ENCODE data around the gene MTMR4. TPM values are rescaled to one million over a fixed set of nuclear protein-coding genes. Genes with fewer than 3 reads are reported as not detected.
A peak's percentile ranks its signal among the peaks of the same experiment; 100 is the strongest.

The MTMR4 gene
- 18.5 TPM for polyA plus RNA-seq (2013, experiment 1 of 2)
- polyA plus RNA-seq (2013, experiment 2 of 2): 19.4 TPM

GRCh38 chr17:58513965-58514769 lies at the start of gene MTMR4:
MTMR4 (minus strand) TSS chr17:58514638; CDS start chr17:58514407, 231 bp downstream.
- Histone ChIP-seq H3K4me2 (ENCODE audit: insufficient read depth, low read length, poor library complexity, severe bottlenecking) (peak within 1 kb of the TSS; percentile 82), H3K4me1 (ENCODE audit: control insufficient read depth in 2 of 2, insufficient read depth in 1 of 2, low read depth in 1 of 2, low read length in 2 of 2) (peaks cover 12 to 14% of the 10 kb centered on the region in 2 donors), H3K9me3 (replicated peaks in 1 of 2; ENCODE audit: control insufficient read depth in 2 of 2, insufficient read depth in 1 of 2, low read depth in 1 of 2, low read length in 2 of 2) (no peaks in the 10 kb centered on the region), H3K27me3 (ENCODE audit: control insufficient read depth in 3 of 3, insufficient read depth in 3 of 3, low read depth in 1 of 3, low read length in 3 of 3) (no peaks in the 10 kb centered on the region), H3K79me1 (ENCODE audit: low read depth, low read length) (peaks cover 13% of the 10 kb centered on the region), H3K23ac (ENCODE audit: low read depth, low read length, poor library complexity) (peak within 1 kb of the TSS; percentile 21), H3K4ac (ENCODE audit: low read length) (no peak within 1 kb of the TSS), H2AFZ (ENCODE audit: low read length) (peak within 1 kb of the TSS; percentile 92), H2BK5ac (ENCODE audit: low read length) (peak within 1 kb of the TSS; percentile 58), H2AK5ac (ENCODE audit: low read depth, low read length) (peak within 1 kb of the TSS; percentile 45), H4K8ac (ENCODE audit: low read depth, low read length) (no peak within 1 kb of the TSS), H3K18ac (ENCODE audit: low read length) (peak within 1 kb of the TSS; percentile 95), H3K27ac (replicated peaks; ENCODE audit: low read length) (peak within 1 kb of the TSS; percentile 56), H3K14ac (ENCODE audit: low read length) (peak within 1 kb of the TSS; percentile 2), H2BK12ac (ENCODE audit: low read length) (no peak within 1 kb of the TSS), H2BK120ac (ENCODE audit: low read depth, low read length) (no peak within 1 kb of the TSS), H2BK15ac (ENCODE audit: low read length) (no peak within 1 kb of the TSS), H4K91ac (ENCODE audit: low read depth, low read length, poor library complexity) (peak within 1 kb of the TSS; percentile 44), H3K9ac (ENCODE audit: low read depth, low read length, poor library complexity) (peak within 1 kb of the TSS; percentile 78), H3K4me3 (ENCODE audit: low read length in 2 of 2) (peak within 1 kb of the TSS; percentile 69 to 88), H3K36me3 (replicated peaks in 1 of 2; ENCODE audit: control insufficient read depth in 2 of 2, insufficient read depth in 2 of 2, low read length in 2 of 2) (peaks cover 17 to 48% of the 10 kb centered on the region in 2 donors)
- peak; percentile 85 for DNase-seq (ENCODE audit: low spot score)
- WGBS, 2 donors (ENCODE audit: extremely low coverage in 2 of 2, insufficient read length in 2 of 2, insufficient replicate concordance in 1 of 2): no CpG with 5 or more reads among the region's 64 CpGs

- Histone ChIP-seq H3K79me1 (ENCODE audit: low read depth, low read length) (no peaks in the 10 kb centered on the region), H2BK12ac (ENCODE audit: low read length) (no peak overlapping the region), H3K4ac (ENCODE audit: low read length) (no peak overlapping the region), H4K8ac (ENCODE audit: low read depth, low read length) (no peak overlapping the region), H3K36me3 (replicated peaks in 1 of 2; ENCODE audit: control insufficient read depth in 2 of 2, insufficient read depth in 2 of 2, low read length in 2 of 2) (no peaks in the 10 kb centered on the region), H2BK15ac (ENCODE audit: low read length) (no peak overlapping the region), H3K14ac (ENCODE audit: low read length) (no peak overlapping the region), H3K23ac (ENCODE audit: low read depth, low read length, poor library complexity) (no peak overlapping the region), H2AK5ac (ENCODE audit: low read depth, low read length) (no peak overlapping the region), H3K4me2 (ENCODE audit: insufficient read depth, low read length, poor library complexity, severe bottlenecking) (no peak overlapping the region), H3K18ac (ENCODE audit: low read length) (no peak overlapping the region), H3K9ac (ENCODE audit: low read depth, low read length, poor library complexity) (no peak overlapping the region), H4K91ac (ENCODE audit: low read depth, low read length, poor library complexity) (no peak overlapping the region), H3K27ac (replicated peaks; ENCODE audit: low read length) (no peak overlapping the region), H2AFZ (ENCODE audit: low read length) (no peak overlapping the region), H3K27me3 (ENCODE audit: control insufficient read depth in 3 of 3, insufficient read depth in 3 of 3, low read depth in 1 of 3, low read length in 3 of 3) (peaks cover 0 to 35% (median 0%) of the 10 kb centered on the region in 3 experiments), H2BK5ac (ENCODE audit: low read length) (no peak overlapping the region), H2BK120ac (ENCODE audit: low read depth, low read length) (no peak overlapping the region), H3K4me1 (ENCODE audit: control insufficient read depth in 2 of 2, insufficient read depth in 1 of 2, low read depth in 1 of 2, low read length in 2 of 2) (peaks cover 0 to 7% of the 10 kb centered on the region in 2 donors), H3K4me3 (ENCODE audit: low read length in 2 of 2) (no peak overlapping the region), H3K9me3 (replicated peaks in 1 of 2; ENCODE audit: control insufficient read depth in 2 of 2, insufficient read depth in 1 of 2, low read depth in 1 of 2, low read length in 2 of 2) (no peaks in the 10 kb centered on the region)
- WGBS, 2 donors (ENCODE audit: extremely low coverage in 2 of 2, insufficient read length in 2 of 2, insufficient replicate concordance in 1 of 2): no CpG with 5 or more reads among the region's 1 CpG
- no peak for DNase-seq (ENCODE audit: low spot score)
Observed at GRCh38 chr17:58560511-58560910, 46.1 kb upstream of the MTMR4 start.

DNA sequence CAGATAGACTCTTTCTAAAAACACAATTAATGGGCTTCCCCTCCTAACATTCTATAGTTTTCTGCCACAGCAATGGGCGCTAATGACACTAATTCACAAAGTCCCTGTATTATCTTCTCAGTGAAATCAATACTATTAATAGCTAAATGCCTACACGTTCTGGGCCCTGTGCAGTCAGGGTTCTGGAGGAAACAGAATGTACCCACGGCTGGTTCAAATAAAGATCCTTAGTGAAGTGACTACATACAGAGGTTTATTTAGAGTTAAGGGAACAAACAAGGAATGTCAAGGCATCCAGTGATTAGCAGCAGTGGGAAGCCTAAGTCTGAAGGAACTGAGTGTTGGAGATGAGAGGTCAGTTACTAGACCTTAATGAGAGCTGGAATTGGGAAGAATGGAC lies 43.5 kb upstream of the MTMR4 start:
- H3K4me1 ChIP-seq (ENCODE audit: control insufficient read depth in 2 of 2, insufficient read depth in 1 of 2, low read depth in 1 of 2, low read length in 2 of 2): peaks cover 0 to 7% of the 10 kb centered on the region in 2 donors
- DNase-seq (ENCODE audit: low spot score): no peak
- no CpG with 5 or more reads among the region's 3 CpGs for WGBS, 2 donors (ENCODE audit: extremely low coverage in 2 of 2, insufficient read length in 2 of 2, insufficient replicate concordance in 1 of 2)
- H3K9ac ChIP-seq (ENCODE audit: low read depth, low read length, poor library complexity): no peak overlapping the region
- H3K14ac ChIP-seq (ENCODE audit: low read length): no peak overlapping the region
- no peak overlapping the region for H4K8ac ChIP-seq (ENCODE audit: low read depth, low read length)
- no peaks in the 10 kb centered on the region for H3K9me3 ChIP-seq (replicated peaks in 1 of 2; ENCODE audit: control insufficient read depth in 2 of 2, insufficient read depth in 1 of 2, low read depth in 1 of 2, low read length in 2 of 2)
- no peak overlapping the region for H3K18ac ChIP-seq (ENCODE audit: low read length)
- H3K27ac ChIP-seq (replicated peaks; ENCODE audit: low read length): no peak overlapping the region
- H2BK5ac ChIP-seq (ENCODE audit: low read length): no peak overlapping the region
- no peak overlapping the region for H3K4me2 ChIP-seq (ENCODE audit: insufficient read depth, low read length, poor library complexity, severe bottlenecking)
- H3K27me3 ChIP-seq (ENCODE audit: control insufficient read depth in 3 of 3, insufficient read depth in 3 of 3, low read depth in 1 of 3, low read length in 3 of 3): peaks cover 0 to 32% (median 0%) of the 10 kb centered on the region in 3 experiments
- no peaks in the 10 kb centered on the region for H3K79me1 ChIP-seq (ENCODE audit: low read depth, low read length)
- no peak overlapping the region for H2BK120ac ChIP-seq (ENCODE audit: low read depth, low read length)
- no peak overlapping the region for H3K23ac ChIP-seq (ENCODE audit: low read depth, low read length, poor library complexity)
- H3K4me3 ChIP-seq (ENCODE audit: low read length in 2 of 2): no peak overlapping the region
- no peak overlapping the region for H4K91ac ChIP-seq (ENCODE audit: low read depth, low read length, poor library complexity)
- no peak overlapping the region for H2AFZ ChIP-seq (ENCODE audit: low read length)
- H2BK15ac ChIP-seq (ENCODE audit: low read length): no peak overlapping the region
- no peak overlapping the region for H3K4ac ChIP-seq (ENCODE audit: low read length)
- no peak overlapping the region for H2BK12ac ChIP-seq (ENCODE audit: low read length)
- no peak overlapping the region for H2AK5ac ChIP-seq (ENCODE audit: low read depth, low read length)
- no peaks in the 10 kb centered on the region for H3K36me3 ChIP-seq (replicated peaks in 1 of 2; ENCODE audit: control insufficient read depth in 2 of 2, insufficient read depth in 2 of 2, low read length in 2 of 2)

GRCh38 chr17:58556833-58557250 lies 42.4 kb upstream of the MTMR4 start:
- Histone ChIP-seq H3K9ac (ENCODE audit: low read depth, low read length, poor library complexity) (no peak overlapping the region), H4K8ac (ENCODE audit: low read depth, low read length) (no peak overlapping the region), H3K79me1 (ENCODE audit: low read depth, low read length) (no peaks in the 10 kb centered on the region), H2BK15ac (ENCODE audit: low read length) (no peak overlapping the region), H2BK5ac (ENCODE audit: low read length) (no peak overlapping the region), H3K4me2 (ENCODE audit: insufficient read depth, low read length, poor library complexity, severe bottlenecking) (no peak overlapping the region), H2BK12ac (ENCODE audit: low read length) (no peak overlapping the region), H2BK120ac (ENCODE audit: low read depth, low read length) (no peak overlapping the region), H3K18ac (ENCODE audit: low read length) (no peak overlapping the region), H4K91ac (ENCODE audit: low read depth, low read length, poor library complexity) (no peak overlapping the region), H3K4ac (ENCODE audit: low read length) (no peak overlapping the region), H3K14ac (ENCODE audit: low read length) (no peak overlapping the region), H3K36me3 (replicated peaks in 1 of 2; ENCODE audit: control insufficient read depth in 2 of 2, insufficient read depth in 2 of 2, low read length in 2 of 2) (no peaks in the 10 kb centered on the region), H3K27ac (replicated peaks; ENCODE audit: low read length) (no peak overlapping the region), H3K27me3 (ENCODE audit: control insufficient read depth in 3 of 3, insufficient read depth in 3 of 3, low read depth in 1 of 3, low read length in 3 of 3) (peaks cover 0 to 36% (median 0%) of the 10 kb centered on the region in 3 experiments), H2AK5ac (ENCODE audit: low read depth, low read length) (no peak overlapping the region), H2AFZ (ENCODE audit: low read length) (no peak overlapping the region), H3K23ac (ENCODE audit: low read depth, low read length, poor library complexity) (no peak overlapping the region), H3K4me1 (ENCODE audit: control insufficient read depth in 2 of 2, insufficient read depth in 1 of 2, low read depth in 1 of 2, low read length in 2 of 2) (peaks cover 0 to 7% of the 10 kb centered on the region in 2 donors), H3K9me3 (replicated peaks in 1 of 2; ENCODE audit: control insufficient read depth in 2 of 2, insufficient read depth in 1 of 2, low read depth in 1 of 2, low read length in 2 of 2) (no peaks in the 10 kb centered on the region), H3K4me3 (ENCODE audit: low read length in 2 of 2) (no peak overlapping the region)
- DNase-seq (ENCODE audit: low spot score): no peak
- no CpG with 5 or more reads among the region's 5 CpGs for WGBS, 2 donors (ENCODE audit: extremely low coverage in 2 of 2, insufficient read length in 2 of 2, insufficient replicate concordance in 1 of 2)
